ENCODE data around the gene KCND1.

The KCND1 gene

DNA sequence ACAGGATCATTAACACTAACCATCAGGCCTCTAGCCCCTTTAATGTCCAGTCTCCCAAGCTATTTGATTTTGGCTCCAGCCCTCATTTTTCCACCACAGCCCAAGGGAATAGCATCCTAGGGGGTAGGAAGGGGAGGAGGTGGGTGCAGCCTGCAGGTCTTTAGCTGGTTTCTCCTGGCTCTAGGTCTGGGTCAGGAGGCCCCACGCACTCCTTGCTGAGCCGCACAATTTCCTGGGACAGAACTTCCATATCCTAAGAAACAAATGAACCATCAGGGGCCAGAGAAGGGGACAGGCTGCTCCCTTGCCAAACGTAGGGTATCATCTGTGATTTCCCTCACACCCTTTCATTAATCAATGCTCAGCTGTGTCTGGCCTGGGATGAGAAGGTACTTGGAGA is 2.4 kb upstream of the KCND1 start:
- no peak for DNase-seq

- peak; percentile 21 to 47 for DNase-seq
Measured at GRCh38 chrX:48972220-48973164, 848 bp upstream of the KCND1 start.

DNA sequence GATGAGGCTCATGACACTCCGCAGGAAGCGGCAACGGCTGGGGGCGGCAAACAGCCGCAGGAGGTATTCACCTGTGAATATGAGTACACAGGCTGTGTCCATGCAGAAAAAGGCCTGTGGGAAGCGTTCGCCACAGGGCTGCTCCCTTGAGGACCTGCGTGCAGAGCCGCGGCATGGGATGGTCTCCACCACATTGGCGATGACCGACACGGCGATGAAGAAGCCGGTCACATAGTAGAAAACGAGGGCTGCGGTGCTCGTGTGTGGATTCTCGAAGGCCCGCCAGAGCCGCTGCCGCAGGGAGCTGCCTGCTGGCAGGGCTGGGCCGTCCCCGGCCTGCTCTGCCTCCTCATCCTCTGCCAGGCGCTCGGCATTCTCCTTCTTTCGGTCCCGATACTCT is 2.2 kb downstream of the KCND1 start:
- DNase-seq, result no peak

- DNase-seq, result no peak
Measured at GRCh38 chrX:48968377-48968776, 3.3 kb downstream of the KCND1 start.

- DNase-seq, result no peak
Measured at GRCh38 chrX:48966796-48967579, 4.7 kb downstream of the KCND1 start.

- DNase-seq, result no peak
Measured at GRCh38 chrX:48965959-48966358, 5.7 kb downstream of the KCND1 start.

GRCh38 chrX:48961585-48962091 is 10.0 kb downstream of the KCND1 start:
- DNase-seq, result no peak

GRCh38 chrX:48960291-48960690 is 11.4 kb downstream of the KCND1 start:
- no peak for DNase-seq

DNA sequence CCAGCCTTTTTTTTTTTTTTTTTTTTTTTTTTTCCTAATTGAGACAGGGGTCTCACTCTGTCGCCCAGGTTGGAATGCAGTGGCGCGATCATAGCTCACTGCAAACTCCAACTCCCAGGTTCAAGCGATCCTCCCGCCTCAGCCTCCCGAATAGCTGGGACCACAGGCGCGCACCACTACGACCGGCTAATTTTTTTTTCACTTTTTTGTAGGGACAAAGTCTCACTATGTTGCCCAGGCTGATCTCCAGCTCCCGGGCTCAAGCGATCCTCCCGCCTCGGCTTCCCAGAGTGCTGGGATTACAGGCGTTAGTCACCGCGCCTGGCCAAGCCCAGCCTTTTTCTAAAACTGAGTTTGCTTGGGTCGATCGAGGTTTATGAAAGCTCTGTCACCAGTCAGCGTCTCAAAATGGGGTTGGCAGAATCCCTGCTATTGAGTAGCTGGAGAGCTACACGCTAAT is 13.0 kb downstream of the KCND1 start:
- DNase-seq, result peak in 1 of 2 donors; percentile 44

DNA sequence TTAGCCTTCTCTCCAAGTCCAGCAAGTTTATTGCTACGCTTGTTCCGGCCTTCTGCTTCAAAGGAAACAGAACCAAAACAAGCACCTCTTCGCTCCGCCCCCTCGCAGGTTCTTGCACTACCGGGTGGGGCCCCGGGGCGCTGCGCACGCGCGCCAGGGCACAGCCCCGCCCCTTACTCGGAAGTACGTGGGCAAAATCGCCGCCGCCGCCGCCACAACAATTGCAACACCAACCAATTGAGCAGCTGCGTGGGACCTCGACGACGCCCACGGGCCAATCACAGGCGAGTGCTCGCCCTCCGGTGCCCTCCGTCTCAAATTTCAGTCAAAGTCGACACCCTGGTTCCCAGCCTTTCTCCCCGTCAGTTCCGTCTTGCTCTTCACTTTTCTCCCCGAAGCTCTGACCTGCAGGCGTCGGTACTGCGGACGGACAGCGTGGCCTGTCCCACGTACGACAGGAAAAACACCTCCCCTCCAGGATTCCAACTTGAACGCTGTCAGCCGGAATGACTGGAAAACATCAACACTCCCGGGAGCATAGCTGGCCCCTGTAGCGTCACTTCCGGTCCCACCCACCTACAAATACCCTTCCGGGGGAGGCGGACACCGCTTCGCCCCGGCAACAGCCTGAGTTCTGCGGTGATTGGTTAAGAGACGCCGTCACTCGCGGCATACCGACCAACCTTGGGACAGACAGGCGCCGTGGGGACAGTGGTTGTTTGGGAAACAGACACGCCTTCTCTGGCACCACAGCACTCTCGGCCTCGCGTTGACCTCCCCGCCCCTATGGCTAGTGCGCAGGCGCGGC is 13.6 kb downstream of the KCND1 start:
- peak; percentile 97 for DNase-seq

DNA sequence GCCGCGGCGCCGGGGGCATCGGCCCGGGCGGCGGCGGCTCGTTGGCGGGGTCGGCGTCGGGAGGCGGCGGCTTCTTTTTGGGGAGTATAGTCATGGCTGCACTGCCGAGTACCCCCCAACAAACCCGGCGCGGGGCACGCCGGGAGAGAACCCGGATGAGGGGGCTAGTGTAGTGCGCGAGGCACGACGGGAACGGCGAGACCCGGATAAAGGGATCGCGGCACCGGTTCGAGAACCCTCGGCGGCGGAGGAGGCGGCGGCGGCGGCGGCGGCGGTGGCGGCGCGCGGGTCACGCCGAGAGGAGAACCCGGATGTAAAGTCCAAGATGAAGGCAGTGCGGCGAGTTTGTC is 14.2 kb downstream of the KCND1 start, which contains the start of gene OTUD5:
Gene OTUD5 (minus strand): TSS at position 131 of the 350 bp plus-strand sequence. CDS start 37 bp downstream, at position 94.
- DNase-seq, result peak; percentile 82 to 85

DNA sequence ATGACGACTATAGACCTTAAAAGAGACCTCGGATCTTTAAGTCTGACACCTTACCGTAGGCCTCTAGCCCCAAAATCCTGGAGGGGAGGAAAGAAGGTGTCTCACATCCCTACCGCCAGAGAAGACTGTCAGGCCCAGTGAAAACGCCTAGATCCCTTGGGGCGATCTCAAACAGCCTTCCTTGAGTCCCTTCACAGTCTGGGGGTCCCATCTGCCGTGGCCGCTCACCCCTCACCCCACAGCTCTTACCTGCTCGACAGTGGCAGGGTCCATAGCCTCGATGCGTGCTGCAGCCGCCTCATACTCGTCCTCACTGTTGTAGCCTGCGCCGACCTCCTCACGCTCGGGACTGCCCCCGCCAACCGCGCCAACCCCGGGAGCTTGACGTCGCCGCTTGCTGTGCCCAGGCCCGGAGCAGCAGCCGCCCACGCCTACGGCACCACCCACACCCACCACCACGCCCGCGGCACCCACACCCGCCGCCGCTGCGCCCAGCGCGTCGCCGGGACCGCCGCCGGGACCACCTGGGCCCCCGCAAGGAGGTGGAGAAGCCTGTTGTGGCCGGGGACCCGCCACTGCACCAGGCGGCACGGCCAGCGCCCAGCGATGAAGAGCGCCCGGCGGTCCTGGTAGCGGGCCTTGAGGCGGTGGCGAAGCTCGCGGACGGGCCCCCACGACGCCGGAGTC is 14.8 kb downstream of the KCND1 start:
- DNase-seq, result peak; percentile 63 to 65

DNA sequence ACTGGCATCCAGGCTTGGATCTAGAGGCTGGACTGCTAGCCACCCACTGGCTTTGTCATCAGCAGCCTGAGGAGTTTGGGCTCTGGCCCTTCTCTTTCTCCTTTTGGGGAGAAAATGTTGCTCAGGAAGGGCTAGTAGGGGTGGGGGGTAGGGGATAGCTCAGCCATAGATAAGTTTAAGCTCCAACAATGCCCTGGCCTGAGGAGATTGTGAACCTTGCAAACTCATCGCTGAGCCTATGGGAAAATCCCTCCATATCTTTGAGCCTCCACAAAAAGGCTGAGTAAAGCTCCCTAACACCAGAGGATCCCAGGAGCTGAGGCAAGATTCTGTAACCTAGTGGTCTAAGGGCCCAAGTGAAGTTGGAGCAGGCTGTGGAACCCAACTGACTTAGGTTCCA is 23.1 kb downstream of the KCND1 start:
- DNase-seq, result no peak

- peak; percentile 60 to 69 for DNase-seq
Measured at GRCh38 chrX:48945517-48946348, 25.9 kb downstream of the KCND1 start.

DNA sequence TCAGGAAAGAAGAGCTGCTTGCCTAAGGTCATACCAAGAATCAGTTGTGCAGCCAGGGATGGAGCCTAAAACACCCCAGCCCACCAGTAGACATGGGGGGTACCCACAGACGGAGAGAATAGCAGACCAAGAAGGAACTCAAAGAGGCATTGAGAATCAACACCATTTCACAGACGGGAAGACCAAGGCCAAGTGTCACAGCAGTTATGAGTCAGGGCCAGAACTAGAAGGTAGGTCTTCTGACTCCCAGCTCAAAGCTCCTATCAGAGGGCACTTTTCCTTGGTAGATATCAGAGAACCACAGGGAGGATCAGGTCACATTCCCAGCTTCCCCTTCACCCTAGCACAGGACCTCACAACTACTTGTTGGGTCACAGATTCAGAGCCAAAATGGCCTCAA is 28.7 kb downstream of the KCND1 start:
- DNase-seq, result no peak

DNA sequence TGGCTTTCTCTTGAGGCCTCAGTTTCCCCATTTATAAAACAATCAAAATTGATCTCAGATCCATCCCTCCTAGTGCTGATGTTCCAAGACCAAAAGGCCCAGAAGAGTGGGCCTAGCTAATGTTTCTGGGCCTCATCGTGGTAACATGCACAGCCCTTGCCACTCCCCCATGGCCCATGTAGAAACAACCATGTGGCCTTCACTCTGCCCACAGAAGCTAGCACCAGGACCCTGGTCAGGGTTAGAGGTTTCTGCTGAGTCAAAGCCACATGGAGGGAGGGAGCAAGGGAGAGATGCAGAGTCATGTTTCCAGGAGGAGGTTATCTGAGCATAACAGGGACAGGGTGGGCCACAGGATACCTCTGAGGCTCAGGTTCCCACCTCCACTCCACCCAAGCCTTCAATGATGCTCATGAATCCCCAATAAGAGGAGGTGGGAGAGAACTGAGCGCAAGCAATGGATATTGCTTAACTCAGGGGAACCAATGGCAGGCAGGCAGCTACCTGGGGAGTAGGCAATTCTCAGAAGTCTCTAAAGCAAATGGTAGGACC is 31.2 kb downstream of the KCND1 start:
- peak in 1 of 2 donors; percentile 30 for DNase-seq

DNA sequence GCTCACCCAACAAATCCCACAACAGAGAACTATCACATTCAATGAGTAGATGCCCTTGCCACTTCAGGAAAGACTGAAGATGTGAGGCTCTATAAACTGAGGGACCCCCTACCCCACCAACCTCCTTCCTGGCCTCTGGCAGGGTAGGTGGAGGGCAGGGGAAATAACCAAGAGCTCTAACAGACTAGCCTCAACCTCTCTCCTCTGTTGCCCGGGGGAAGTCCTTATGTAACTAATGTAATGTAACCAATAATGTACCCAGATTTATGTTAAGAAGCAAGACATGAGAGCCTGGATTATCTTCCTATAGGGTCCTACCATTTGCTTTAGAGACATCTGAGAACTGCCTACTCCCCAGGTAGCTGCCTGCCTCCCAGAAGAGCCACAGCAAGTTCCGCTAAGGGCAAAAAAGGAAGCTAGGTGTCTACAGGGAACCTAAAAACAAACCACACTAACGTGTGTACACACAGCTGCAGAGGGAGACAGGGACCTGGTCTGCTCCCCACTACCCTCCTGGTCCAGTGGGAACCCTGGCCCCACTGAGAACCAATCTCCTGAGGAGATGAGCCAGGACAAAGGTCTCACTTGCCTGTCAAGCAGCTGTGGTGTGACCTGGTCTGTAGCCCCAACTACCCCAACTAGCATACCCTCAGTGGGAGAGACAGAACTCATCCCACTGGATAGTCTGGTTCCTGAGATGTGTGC is 32.0 kb downstream of the KCND1 start:
- peak; percentile 68 to 71 for DNase-seq

GRCh38 chrX:48938721-48939425 is 32.8 kb downstream of the KCND1 start:
- DNase-seq, result peak; percentile 93 to 94

All from CD4-positive, alpha-beta T cell treated with Interferon alpha-2 for 1 hour (primary cell).